Breast epithelium (tissue), 3 donors: ENCODE data around the gene FOXK1.

Experiments used
- CTCF ChIP-seq, 3 donors: fragments of 450-650 bp; IDR thresholded peaks; one replicate each; pipeline ENCODE4 v1.5.1; 2016 to 2017; ENCODE audit warnings: antibody characterized with exemption in 3 of 3, mild to moderate bottlenecking in 3 of 3, moderate library complexity in 3 of 3
- POLR2A ChIP-seq: fragments of 450-650 bp; IDR thresholded peaks from one replicate; pipeline ENCODE4 v1.6.1; 2016; ENCODE audit warnings: antibody characterized with exemption, mild to moderate bottlenecking, moderate library complexity

DNA sequence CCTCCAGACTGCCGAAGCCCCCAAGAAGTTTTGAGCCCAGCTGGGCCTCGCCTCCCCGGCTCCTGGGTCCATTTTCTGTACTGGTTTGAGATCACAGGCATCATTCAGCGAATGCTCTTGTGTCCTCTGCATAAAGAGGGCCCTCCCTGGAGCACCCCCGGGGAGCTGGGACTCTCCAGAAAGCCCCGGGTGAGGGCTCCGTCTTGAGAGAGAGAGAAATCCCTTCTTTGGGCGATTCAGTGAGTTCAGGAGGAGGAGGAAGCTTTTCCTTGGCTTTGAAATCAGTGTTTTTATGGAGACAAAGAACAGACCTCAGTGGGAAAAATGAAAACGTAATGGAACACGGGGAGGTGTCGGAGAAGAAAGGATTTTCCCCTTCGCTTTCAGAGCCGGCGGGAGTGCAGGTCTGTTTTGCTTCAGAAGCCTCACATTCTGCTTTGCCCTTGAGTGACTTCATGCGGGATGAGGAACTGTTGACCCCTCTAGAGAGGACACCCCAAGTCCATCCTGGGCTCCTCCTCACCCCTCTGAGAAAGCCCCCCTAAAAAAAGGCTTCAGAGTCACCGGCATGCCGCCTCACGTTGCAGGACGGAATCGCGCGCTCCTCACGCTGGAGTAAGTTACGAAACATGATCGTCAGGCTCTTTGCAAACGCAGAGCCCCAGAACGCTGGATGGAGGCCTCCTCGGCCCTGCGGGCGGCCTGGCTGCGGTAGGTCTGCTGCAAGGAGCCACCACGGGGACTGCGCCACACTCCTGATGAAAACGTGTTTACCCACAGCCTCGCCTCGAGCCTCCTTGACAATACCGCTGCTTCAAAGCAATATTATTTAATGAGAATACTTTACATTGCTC, 84.8 kb downstream of the FOXK1 start:
- TF ChIP-seq CTCF (IDR thresholded peaks at IDR 0.05) (no peak), POLR2A (no peak)
